HG03378 (cell line): ENCODE measurements around the gene OPN3.

Experiments used
- ATAC-seq: cut with Tn5 transposase; IDR thresholded peaks from one replicate; pipeline ENCODE4 v1.9.1; 2021; ENCODE audit warnings: mild to moderate bottlenecking, moderate library complexity; ENCODE audit not compliant: unreplicated experiment

OPN3 gene

GRCh38 chr1:241592273-241592958 is 47.8 kb downstream of the OPN3 start:
- peak; percentile 82 for ATAC-seq

- ATAC-seq: no peak
Measured at GRCh38 chr1:241591736-241592135, 48.4 kb downstream of the OPN3 start.

- no peak for ATAC-seq
Measured at GRCh38 chr1:241591317-241591716, 48.9 kb downstream of the OPN3 start.

- no peak for ATAC-seq
Measured at GRCh38 chr1:241590719-241591118, 49.5 kb downstream of the OPN3 start.

- no peak for ATAC-seq
Measured at GRCh38 chr1:241589521-241589920, 50.6 kb downstream of the OPN3 start.

GRCh38 chr1:241586905-241587512 is 53.2 kb downstream of the OPN3 start:
- no peak for ATAC-seq

- no peak for ATAC-seq
Measured at GRCh38 chr1:241582921-241583321, 57.2 kb downstream of the OPN3 start.

GRCh38 chr1:241579434-241579833 is 60.7 kb downstream of the OPN3 start:
- no peak for ATAC-seq

GRCh38 chr1:241574154-241574553 is 66.0 kb downstream of the OPN3 start:
- no peak for ATAC-seq

GRCh38 chr1:241569848-241570247 is 70.3 kb downstream of the OPN3 start:
- no peak for ATAC-seq

- no peak for ATAC-seq
Measured at GRCh38 chr1:241560849-241561187, 79.4 kb downstream of the OPN3 start.

GRCh38 chr1:241560146-241560848 is 79.9 kb downstream of the OPN3 start:
- no peak for ATAC-seq

GRCh38 chr1:241557551-241558193 is 82.5 kb downstream of the OPN3 start:
- no peak for ATAC-seq

- no peak for ATAC-seq
Measured at GRCh38 chr1:241557031-241557430, 83.1 kb downstream of the OPN3 start.

- no peak for ATAC-seq
Measured at GRCh38 chr1:241555526-241555925, 84.6 kb downstream of the OPN3 start.

- ATAC-seq: no peak
Measured at GRCh38 chr1:241553886-241554592, 86.1 kb downstream of the OPN3 start.

GRCh38 chr1:241551759-241552638 is 88.2 kb downstream of the OPN3 start:
- peak; percentile 69 for ATAC-seq

- ATAC-seq: no peak
Measured at GRCh38 chr1:241550318-241550717, 89.9 kb downstream of the OPN3 start.

GRCh38 chr1:241548008-241548407 is 92.2 kb downstream of the OPN3 start:
- no peak for ATAC-seq
